Measurements from ENCODE around the gene CELF4.

DNA sequence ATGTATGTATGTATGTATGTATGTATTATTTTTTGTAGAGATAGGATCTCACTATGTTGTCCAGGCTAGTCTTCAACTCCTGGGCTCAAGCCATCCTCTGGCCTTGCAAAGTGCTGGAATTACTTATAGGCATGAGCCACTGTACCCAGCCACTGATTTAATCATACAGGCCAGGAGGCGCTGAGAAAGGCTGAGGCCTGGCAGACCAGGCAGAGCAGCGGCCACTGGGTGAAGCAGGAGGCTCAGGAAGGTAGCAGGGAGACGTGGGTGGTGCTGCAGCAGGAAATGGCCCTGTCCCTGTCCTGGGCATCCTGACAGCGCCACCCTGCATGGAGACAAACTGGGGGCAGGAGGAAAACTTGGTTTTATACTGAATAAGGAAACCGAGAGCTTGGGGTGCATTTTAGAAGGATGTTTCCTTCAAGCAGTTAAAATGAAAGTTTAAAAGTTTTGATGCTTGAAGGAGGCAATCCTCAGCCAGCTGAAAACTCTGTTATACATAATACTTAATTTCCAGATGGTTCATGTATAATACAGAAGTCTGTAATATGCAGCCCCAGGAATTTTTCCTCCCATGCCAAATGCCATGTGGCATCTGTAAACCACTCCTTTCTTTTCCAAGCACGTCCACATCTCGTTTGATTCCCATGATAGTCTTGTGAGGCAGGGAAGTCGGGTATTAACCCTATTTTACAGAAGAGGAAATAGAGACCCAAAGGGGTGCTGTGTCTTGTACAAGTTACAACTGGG, 182.4 kb downstream of the CELF4 start:
- TF ChIP-seq GATA2 (IDR thresholded peaks at IDR 0.05; ENCODE audit: low read depth, low read length) (peak; percentile 71), GATA3 (IDR thresholded peaks at IDR 0.05; ENCODE audit: low read depth, low read length) (no peak)

All from SH-SY5Y (cell line).